Trophoblast cell (in vitro differentiated cells and primary cell): ENCODE data around the gene RPTOR.
A peak's percentile ranks its signal among the peaks of the same experiment; 100 is the strongest.

ENCODE experiments used
- DNase-seq, 2 donors: peaks; one replicate each; pipeline ENCODE4 v3.0.0-alpha.2; 2016
- H2AFZ ChIP-seq: 2 replicates; pipeline ENCODE4 v1.6.1; 2013; ENCODE audit warnings: low read length, moderate library complexity, mild to moderate bottlenecking; ENCODE audit not compliant: insufficient read depth, poor library complexity
- H2AK5ac ChIP-seq: 2 replicates; pipeline ENCODE4 v1.6.1; 2013; ENCODE audit warnings: mild to moderate bottlenecking, low read length
- H2BK120ac ChIP-seq: 2 replicates; pipeline ENCODE4 v1.6.1; 2013; ENCODE audit warnings: low read length, mild to moderate bottlenecking, moderate library complexity; ENCODE audit not compliant: insufficient read depth, poor library complexity
- H2BK12ac ChIP-seq: 2 replicates; pipeline ENCODE4 v1.6.1; 2013; ENCODE audit warnings: mild to moderate bottlenecking, low read length, moderate library complexity
- H2BK5ac ChIP-seq: 2 replicates; pipeline ENCODE4 v1.6.1; 2013; ENCODE audit warnings: low read length, low read depth, moderate library complexity, mild to moderate bottlenecking; ENCODE audit not compliant: poor library complexity
- H3K14ac ChIP-seq: 2 replicates; pipeline ENCODE4 v1.6.1; 2013; ENCODE audit warnings: mild to moderate bottlenecking, low read length
- H3K18ac ChIP-seq: 2 replicates; pipeline ENCODE4 v1.6.1; 2013; ENCODE audit warnings: mild to moderate bottlenecking, low read length
- H3K23ac ChIP-seq: 2 replicates; pipeline ENCODE4 v1.6.1; 2013; ENCODE audit warnings: low read length
- H3K27ac ChIP-seq: 2 replicates; pipeline ENCODE4 v1.5.1; 2013; ENCODE audit warnings: low read depth, mild to moderate bottlenecking, inconsistent platforms, low read length, moderate library complexity
- H3K27me3 ChIP-seq: 2 replicates; pipeline ENCODE4 v1.6.1; 2013; ENCODE audit warnings: inconsistent platforms, mild to moderate bottlenecking, low read length, moderate library complexity; ENCODE audit not compliant: insufficient read depth
- H3K36me3 ChIP-seq, 2 experiments: 1 replicate in 1 of 2; 2 replicates in 1 of 2; pipeline ENCODE4 v1.6.1; 2013; ENCODE audit warnings: low read length in 2 of 2, mild to moderate bottlenecking in 2 of 2, moderate library complexity in 1 of 2; ENCODE audit not compliant: insufficient read depth in 2 of 2, control insufficient read depth in 1 of 2
- H3K4ac ChIP-seq: 2 replicates; pipeline ENCODE4 v1.6.1; 2013; ENCODE audit warnings: low read depth, mild to moderate bottlenecking, low read length, moderate library complexity
- H3K4me1 ChIP-seq, 2 experiments: 1 replicate in 1 of 2; 2 replicates in 1 of 2; pipeline ENCODE4 v1.6.1; 2013; ENCODE audit warnings: low read length in 2 of 2, mild to moderate bottlenecking in 2 of 2, moderate library complexity in 1 of 2; ENCODE audit not compliant: insufficient read depth in 2 of 2, control insufficient read depth in 1 of 2
- H3K4me2 ChIP-seq: 2 replicates; pipeline ENCODE4 v1.6.1; 2013; ENCODE audit warnings: inconsistent platforms, mild to moderate bottlenecking, low read length, moderate library complexity
- H3K4me3 ChIP-seq: 2 replicates; pipeline ENCODE4 v1.5.1; 2013; ENCODE audit warnings: mild to moderate bottlenecking, low read depth, low read length, inconsistent platforms
- H3K79me1 ChIP-seq: one replicate; pipeline ENCODE4 v1.6.1; 2013; ENCODE audit warnings: low read length
- H3K79me2 ChIP-seq: 2 replicates; pipeline ENCODE4 v1.6.1; 2013; ENCODE audit warnings: low read length, mild to moderate bottlenecking; ENCODE audit not compliant: control insufficient read depth, insufficient read depth, poor library complexity
- H3K9ac ChIP-seq: 2 replicates; pipeline ENCODE4 v1.6.1; 2013; ENCODE audit warnings: mild to moderate bottlenecking, low read length
- H3K9me3 ChIP-seq: 2 replicates; pipeline ENCODE4 v1.6.1; 2013; ENCODE audit warnings: low read depth, mild to moderate bottlenecking, control low read depth, inconsistent platforms, low read length; ENCODE audit not compliant: insufficient read depth
- H4K12ac ChIP-seq: 2 replicates; pipeline ENCODE4 v1.6.1; 2013; ENCODE audit warnings: low read depth, mild to moderate bottlenecking, low read length, moderate library complexity
- H4K8ac ChIP-seq: 2 replicates; pipeline ENCODE4 v1.6.1; 2013; ENCODE audit warnings: low read depth, mild to moderate bottlenecking, low read length, moderate library complexity
- H4K91ac ChIP-seq: one replicate; pipeline ENCODE4 v1.6.1; 2013; ENCODE audit warnings: low read depth, mild to moderate bottlenecking, low read length, moderate library complexity
- WGBS: extraction: QIAGEN DNeasy Blood & Tissue Kit; methylation state at CpG from one replicate; pipeline ENCODE4 v1.1.7; 2013; ENCODE audit warnings: missing lambda C conversion rate; ENCODE audit not compliant: insufficient read length, insufficient coverage; ENCODE audit errors: extremely low coverage; 5-methylcytosine and 5-hydroxymethylcytosine counted together

RPTOR gene

GRCh38 chr17:80780381-80781198 lies 236.0 kb downstream of the RPTOR start:
- no CpG with 5 or more reads among the region's 19 CpGs for WGBS

GRCh38 chr17:80781211-80781610 lies 236.6 kb downstream of the RPTOR start:
- no peak overlapping the region for H3K4me2 ChIP-seq
- no peak overlapping the region for H3K4ac ChIP-seq
- no peak overlapping the region for H3K23ac ChIP-seq
- H3K36me3 ChIP-seq = peaks cover 0 to 2% of the 10 kb centered on the region in 2 experiments
- H3K4me3 ChIP-seq = no peak overlapping the region
- peaks cover 1% of the 10 kb centered on the region for H3K79me2 ChIP-seq
- peak overlapping the region; percentile 30 for H2BK120ac ChIP-seq
- no peak overlapping the region for H3K9ac ChIP-seq
- WGBS = no CpG with 5 or more reads among the region's 13 CpGs
- H3K9me3 ChIP-seq = peaks cover 1% of the 10 kb centered on the region
- no peaks in the 10 kb centered on the region for H3K27me3 ChIP-seq
- H3K79me1 ChIP-seq = peaks cover 20% of the 10 kb centered on the region
- peak overlapping the region; percentile 87 for H2BK12ac ChIP-seq
- H2AK5ac ChIP-seq = peak overlapping the region; percentile 49
- H3K18ac ChIP-seq = no peak overlapping the region
- H3K4me1 ChIP-seq = peaks cover 29 to 37% of the 10 kb centered on the region in 2 experiments
- no peak overlapping the region for H3K27ac ChIP-seq
- no peak overlapping the region for H4K8ac ChIP-seq
- peak overlapping the region; percentile 82 for H4K91ac ChIP-seq
- H2AFZ ChIP-seq = peak overlapping the region; percentile 17
- H4K12ac ChIP-seq = no peak overlapping the region
- H3K14ac ChIP-seq = no peak overlapping the region
- H2BK5ac ChIP-seq = no peak overlapping the region
- no peak for DNase-seq

More at GRCh38 chr17:80780381-80781198, 236.0 kb downstream of the RPTOR start:
- peak overlapping the region; percentile 2 for H3K27ac ChIP-seq
- H3K9ac ChIP-seq = no peak overlapping the region
- peaks cover 0 to 2% of the 10 kb centered on the region in 2 experiments for H3K36me3 ChIP-seq
- no peak overlapping the region for H3K4me3 ChIP-seq
- H3K4me2 ChIP-seq = no peak overlapping the region
- H3K79me1 ChIP-seq = peaks cover 20% of the 10 kb centered on the region
- H2BK120ac ChIP-seq = peak overlapping the region; percentile 30
- no peak overlapping the region for H3K23ac ChIP-seq
- H4K8ac ChIP-seq = no peak overlapping the region
- peak; percentile 33 to 63 for DNase-seq
- H2BK5ac ChIP-seq = peak overlapping the region; percentile 42
- H2AFZ ChIP-seq = peak overlapping the region; percentile 17
- H4K12ac ChIP-seq = no peak overlapping the region
- peak overlapping the region; percentile 82 for H4K91ac ChIP-seq
- peaks cover 29 to 37% of the 10 kb centered on the region in 2 experiments for H3K4me1 ChIP-seq
- no peaks in the 10 kb centered on the region for H3K27me3 ChIP-seq
- peaks cover 1% of the 10 kb centered on the region for H3K9me3 ChIP-seq
- peak overlapping the region; percentile 60 for H3K18ac ChIP-seq
- peak overlapping the region; percentile 73 for H2BK12ac ChIP-seq
- peak overlapping the region; percentile 64 for H3K14ac ChIP-seq
- peak overlapping the region; percentile 6 for H3K4ac ChIP-seq
- H2AK5ac ChIP-seq = peak overlapping the region; percentile 49
- peaks cover 1% of the 10 kb centered on the region for H3K79me2 ChIP-seq

- Histone ChIP-seq H3K36me3 (peaks cover 2% of the 10 kb centered on the region in 2 experiments), H2AFZ (peak overlapping the region; percentile 50), H3K23ac (no peak overlapping the region), H3K27me3 (no peaks in the 10 kb centered on the region), H4K8ac (peak overlapping the region; percentile 8), H3K9me3 (peaks cover 1% of the 10 kb centered on the region), H2AK5ac (peak overlapping the region; percentile 20), H3K4me2 (no peak overlapping the region), H3K9ac (no peak overlapping the region), H2BK12ac (peak overlapping the region; percentile 87), H3K18ac (peak overlapping the region; percentile 54), H2BK120ac (peak overlapping the region; percentile 21), H3K79me2 (peaks cover 1% of the 10 kb centered on the region), H3K27ac (peak overlapping the region; percentile 58), H2BK5ac (peak overlapping the region; percentile 22), H3K4me1 (peaks cover 27 to 35% of the 10 kb centered on the region in 2 experiments), H3K14ac (peak overlapping the region; percentile 48), H3K4me3 (no peak overlapping the region), H4K91ac (peak overlapping the region; percentile 82), H3K79me1 (peaks cover 20% of the 10 kb centered on the region), H3K4ac (peak overlapping the region; percentile 50), H4K12ac (no peak overlapping the region)
- WGBS = no CpG with 5 or more reads among the region's 14 CpGs
- no peak for DNase-seq
These were observed 237.2 kb downstream of the RPTOR start for GRCh38 chr17:80781807-80782277.

GRCh38 chr17:80782536-80783427 lies 238.1 kb downstream of the RPTOR start:
- no peak overlapping the region for H3K23ac ChIP-seq
- H3K9ac ChIP-seq = no peak overlapping the region
- WGBS = no CpG with 5 or more reads among the region's 16 CpGs
- no peak overlapping the region for H4K12ac ChIP-seq
- no peak overlapping the region for H2AFZ ChIP-seq
- peak overlapping the region; percentile 83 for H2BK120ac ChIP-seq
- peaks cover 24 to 35% of the 10 kb centered on the region in 2 experiments for H3K4me1 ChIP-seq
- peak overlapping the region; percentile 73 for H4K91ac ChIP-seq
- peaks cover 1% of the 10 kb centered on the region for H3K9me3 ChIP-seq
- no peaks in the 10 kb centered on the region for H3K27me3 ChIP-seq
- H3K27ac ChIP-seq = peak overlapping the region; percentile 72
- no peak overlapping the region for H3K4me3 ChIP-seq
- no peak overlapping the region for H3K4ac ChIP-seq
- H4K8ac ChIP-seq = no peak overlapping the region
- peak overlapping the region; percentile 85 for H2BK5ac ChIP-seq
- no peak overlapping the region for H2AK5ac ChIP-seq
- no peak overlapping the region for H2BK12ac ChIP-seq
- peaks cover 2% of the 10 kb centered on the region in 2 experiments for H3K36me3 ChIP-seq
- peak overlapping the region; percentile 11 for H3K4me2 ChIP-seq
- peaks cover 20% of the 10 kb centered on the region for H3K79me1 ChIP-seq
- peaks cover 1% of the 10 kb centered on the region for H3K79me2 ChIP-seq
- DNase-seq = peak in 1 of 2 donors; percentile 61
- H3K14ac ChIP-seq = peak overlapping the region; percentile 49
- no peak overlapping the region for H3K18ac ChIP-seq
